Muscle layer of duodenum (tissue), 2 donors: ENCODE results near the gene IP6K2.

ENCODE experiments used
- H3K27ac ChIP-seq: one replicate; pipeline ENCODE4 v1.7.0; 2013; ENCODE audit warnings: mild to moderate bottlenecking, low read length
- H3K27me3 ChIP-seq: one replicate; pipeline ENCODE4 v1.7.0; 2013; ENCODE audit warnings: low read depth, mild to moderate bottlenecking, control low read depth, low read length
- H3K36me3 ChIP-seq, 2 donors: one replicate each; pipeline ENCODE4 v1.7.0; 2013; ENCODE audit warnings: low read length in 2 of 2, control low read depth in 1 of 2, mild to moderate bottlenecking in 1 of 2; ENCODE audit not compliant: insufficient read depth in 2 of 2, control insufficient read depth in 1 of 2
- H3K4me1 ChIP-seq, 2 donors: one replicate each; pipeline ENCODE4 v1.7.0; 2013; ENCODE audit warnings: low read length in 2 of 2, mild to moderate bottlenecking in 2 of 2, control low read depth in 1 of 2, moderate library complexity in 1 of 2; ENCODE audit not compliant: insufficient read depth in 2 of 2, control insufficient read depth in 1 of 2
- H3K4me3 ChIP-seq, 2 donors: one replicate each; pipeline ENCODE4 v1.7.0; 2013; ENCODE audit warnings: low read length in 2 of 2, low read depth in 1 of 2, mild to moderate bottlenecking in 1 of 2
- H3K9me3 ChIP-seq, 2 donors: one replicate each; pipeline ENCODE4 v1.7.0; 2013; ENCODE audit warnings: low read length in 2 of 2, control low read depth in 1 of 2, mild to moderate bottlenecking in 1 of 2; ENCODE audit not compliant: control insufficient read depth in 1 of 2
- donor health status: healthy.

IP6K2 gene

GRCh38 chr3:48680811-48681540 lies 36.0 kb downstream of the IP6K2 start:
- Histone ChIP-seq H3K4me3 (no peak overlapping the region), H3K27ac (no peak overlapping the region), H3K36me3 (peaks cover 29 to 56% of the 10 kb centered on the region in 2 donors), H3K9me3 (no peaks in the 10 kb centered on the region), H3K4me1 (peaks cover 3 to 20% of the 10 kb centered on the region in 2 donors), H3K27me3 (no peaks in the 10 kb centered on the region)

- Histone ChIP-seq H3K27ac (no peak overlapping the region), H3K36me3 (peaks cover 29 to 61% of the 10 kb centered on the region in 2 donors), H3K4me1 (peaks cover 1 to 17% of the 10 kb centered on the region in 2 donors), H3K27me3 (no peaks in the 10 kb centered on the region), H3K4me3 (no peak overlapping the region), H3K9me3 (no peaks in the 10 kb centered on the region)
Measured at GRCh38 chr3:48679411-48680391, 37.3 kb downstream of the IP6K2 start.

GRCh38 chr3:48678566-48679380 lies 38.2 kb downstream of the IP6K2 start:
- no peak overlapping the region for H3K4me3 ChIP-seq
- H3K4me1 ChIP-seq, result peaks cover 0 to 8% of the 10 kb centered on the region in 2 donors
- peaks cover 29 to 67% of the 10 kb centered on the region in 2 donors for H3K36me3 ChIP-seq
- no peaks in the 10 kb centered on the region for H3K9me3 ChIP-seq
- H3K27me3 ChIP-seq, result no peaks in the 10 kb centered on the region
- H3K27ac ChIP-seq, result no peak overlapping the region

- H3K36me3 ChIP-seq, result peaks cover 29 to 67% of the 10 kb centered on the region in 2 donors
- no peak overlapping the region for H3K27ac ChIP-seq
- no peaks in the 10 kb centered on the region for H3K9me3 ChIP-seq
- H3K4me3 ChIP-seq, result no peak overlapping the region
- H3K4me1 ChIP-seq, result peaks cover 0 to under 1% of the 10 kb centered on the region in 2 donors
- no peaks in the 10 kb centered on the region for H3K27me3 ChIP-seq
Measured at GRCh38 chr3:48678056-48678455, 39.0 kb downstream of the IP6K2 start.

GRCh38 chr3:48674505-48674904 lies 42.5 kb downstream of the IP6K2 start:
- no peak overlapping the region for H3K27ac ChIP-seq
- no peak overlapping the region for H3K4me3 ChIP-seq
- no peaks in the 10 kb centered on the region for H3K4me1 ChIP-seq
- H3K36me3 ChIP-seq, result peaks cover 12 to 47% of the 10 kb centered on the region in 2 donors
- H3K27me3 ChIP-seq, result no peaks in the 10 kb centered on the region
- H3K9me3 ChIP-seq, result no peaks in the 10 kb centered on the region

- H3K27me3 ChIP-seq, result no peaks in the 10 kb centered on the region
- peaks cover 0 to 27% of the 10 kb centered on the region in 2 donors for H3K36me3 ChIP-seq
- no peaks in the 10 kb centered on the region for H3K4me1 ChIP-seq
- H3K9me3 ChIP-seq, result no peaks in the 10 kb centered on the region
- H3K27ac ChIP-seq, result no peak overlapping the region
- no peak overlapping the region for H3K4me3 ChIP-seq
Measured at GRCh38 chr3:48672522-48672921, 44.5 kb downstream of the IP6K2 start.

GRCh38 chr3:48664929-48665328 lies 52.1 kb downstream of the IP6K2 start:
- H3K36me3 ChIP-seq, result peaks cover 0 to 4% of the 10 kb centered on the region in 2 donors
- H3K27ac ChIP-seq, result no peak overlapping the region
- peaks cover 0 to 34% of the 10 kb centered on the region in 2 donors for H3K4me1 ChIP-seq
- peaks cover 9% of the 10 kb centered on the region for H3K27me3 ChIP-seq
- H3K9me3 ChIP-seq, result no peaks in the 10 kb centered on the region
- H3K4me3 ChIP-seq, result no peak overlapping the region

- peak overlapping the region; percentile 55 to 61 for H3K4me3 ChIP-seq
- peaks cover 0 to 34% of the 10 kb centered on the region in 2 donors for H3K4me1 ChIP-seq
- peaks cover 9% of the 10 kb centered on the region for H3K27me3 ChIP-seq
- H3K9me3 ChIP-seq, result no peaks in the 10 kb centered on the region
- H3K27ac ChIP-seq, result no peak overlapping the region
- peaks cover 0 to 4% of the 10 kb centered on the region in 2 donors for H3K36me3 ChIP-seq
Measured at GRCh38 chr3:48664313-48664644, 52.7 kb downstream of the IP6K2 start.

- Histone ChIP-seq H3K4me1 (peaks cover 0 to 34% of the 10 kb centered on the region in 2 donors), H3K27ac (peak overlapping the region; percentile 67), H3K4me3 (peak overlapping the region; percentile 55 to 61), H3K9me3 (no peaks in the 10 kb centered on the region), H3K36me3 (peaks cover 0 to 4% of the 10 kb centered on the region in 2 donors), H3K27me3 (peaks cover 9% of the 10 kb centered on the region)
Measured at GRCh38 chr3:48663489-48664312, 53.3 kb downstream of the IP6K2 start.

- Histone ChIP-seq H3K9me3 (no peaks in the 10 kb centered on the region), H3K4me1 (peaks cover 0 to 34% of the 10 kb centered on the region in 2 donors), H3K4me3 (peak within 1 kb of the TSS; percentile 55 to 64), H3K36me3 (peaks cover 0 to 4% of the 10 kb centered on the region in 2 donors), H3K27ac (peak within 1 kb of the TSS; percentile 67), H3K27me3 (peaks cover 9% of the 10 kb centered on the region)
Measured at GRCh38 chr3:48662753-48663488, 54.1 kb downstream of the IP6K2 start, which contains the start of gene CELSR3. TSS of gene CELSR3 (minus strand) at chr3:48662886. CDS start at chr3:48662634, 252 bp downstream.
